ENCODE data around the gene CHD9. TPM values are rescaled to one million over a fixed set of nuclear protein-coding genes. Genes with fewer than 3 reads are reported as not detected.
"Not testable (repeated sequence)": the region's sequence is repeated elsewhere in the genome, so short reads cannot be mapped to it uniquely, and the experiment has no call there.

The CHD9 gene
- total RNA-seq, 1 donor from 2014 or later, result 81.4 TPM

DNA sequence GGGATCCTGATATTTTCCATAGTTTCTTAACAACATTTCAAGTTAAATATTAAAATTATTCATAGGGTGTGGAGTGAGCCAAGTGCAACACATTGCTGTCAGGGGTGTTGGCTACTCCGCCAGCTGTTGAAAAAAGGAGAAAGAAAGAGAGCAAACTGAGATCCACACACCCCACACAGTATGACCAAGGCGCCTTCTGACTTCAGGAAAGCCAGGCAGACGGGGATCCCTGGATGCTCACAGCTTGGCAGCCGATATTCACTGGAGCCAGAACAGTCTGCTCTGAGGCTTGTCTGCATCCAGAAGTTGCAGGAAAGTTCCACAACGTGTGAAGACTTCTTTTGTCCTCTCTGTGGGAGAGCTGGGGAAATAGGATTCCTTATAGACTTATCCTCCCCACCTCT, 11.4 kb upstream of the CHD9 start:
- no peaks in the 10 kb centered on the region for H3K9me3 ChIP-seq
- intact Hi-C loops (cut with DNase I), result no loop called here
- H3K4me1 ChIP-seq, result peaks cover 5% of the 10 kb centered on the region
- no peaks in the 10 kb centered on the region for H3K36me3 ChIP-seq
- no peak for TF ChIP-seq CTCF (IDR thresholded peaks at IDR 0.05)
- H3K27me3 ChIP-seq, result no peaks in the 10 kb centered on the region
- H3K4me3 ChIP-seq, result no peak overlapping the region
- DNase-seq (no peak), ATAC-seq (no peak)
- H3K27ac ChIP-seq, result no peak overlapping the region

- H3K4me3 ChIP-seq, result no peak overlapping the region
- no peak overlapping the region for H3K27ac ChIP-seq
- H3K27me3 ChIP-seq, result no peaks in the 10 kb centered on the region
- intact Hi-C loops (cut with DNase I), result no loop called here
- no peaks in the 10 kb centered on the region for H3K36me3 ChIP-seq
- peaks cover 5% of the 10 kb centered on the region for H3K4me1 ChIP-seq
- TF ChIP-seq CTCF (IDR thresholded peaks at IDR 0.05), result no peak
- ATAC-seq (peak; percentile 29), DNase-seq (no peak)
- no peaks in the 10 kb centered on the region for H3K9me3 ChIP-seq
Measured at GRCh38 chr16:53043986-53044601, 10.7 kb upstream of the CHD9 start.

- TF ChIP-seq CTCF (IDR thresholded peaks at IDR 0.05), result no peak
- no peaks in the 10 kb centered on the region for H3K9me3 ChIP-seq
- H3K4me1 ChIP-seq, result peaks cover 5% of the 10 kb centered on the region
- H3K4me3 ChIP-seq, result no peak overlapping the region
- no peak overlapping the region for H3K27ac ChIP-seq
- H3K36me3 ChIP-seq, result no peaks in the 10 kb centered on the region
- intact Hi-C loops (cut with DNase I), result no loop called here
- DNase-seq (no peak), ATAC-seq (no peak)
- no peaks in the 10 kb centered on the region for H3K27me3 ChIP-seq
Measured at GRCh38 chr16:53045341-53046220, 9.2 kb upstream of the CHD9 start.

DNA sequence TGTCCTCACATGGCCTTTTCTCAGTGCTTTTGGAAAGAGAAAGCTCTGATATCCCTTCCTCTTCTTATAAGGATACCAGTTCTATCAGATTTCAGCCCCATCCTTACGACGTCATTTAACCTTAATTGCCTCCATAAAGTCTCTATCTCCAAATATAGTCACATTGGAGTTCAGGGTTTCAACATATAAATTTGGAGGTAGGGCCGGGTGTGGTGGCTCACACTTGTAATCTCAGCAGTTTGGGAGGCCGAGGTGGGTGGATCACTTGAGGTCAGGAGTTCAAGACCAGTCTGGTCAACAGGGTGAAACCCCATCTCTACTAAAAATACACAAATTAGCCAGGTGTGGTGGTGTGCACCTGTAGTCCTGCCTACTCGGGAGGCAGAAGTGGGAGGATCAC, 7.3 kb upstream of the CHD9 start:
- H3K27me3 ChIP-seq; H3K4me3 ChIP-seq; intact Hi-C loops (cut with DNase I); H3K4me1 ChIP-seq; H3K27ac ChIP-seq; H3K36me3 ChIP-seq; H3K9me3 ChIP-seq; DNase-seq; ATAC-seq: not testable (repeated sequence)

- DNase-seq (no peak), ATAC-seq (no peak)
- Histone ChIP-seq H3K4me1 (no peaks in the 10 kb centered on the region), H3K27ac (no peak overlapping the region), H3K9me3 (no peaks in the 10 kb centered on the region), H3K36me3 (no peaks in the 10 kb centered on the region), H3K4me3 (no peak overlapping the region), H3K27me3 (no peaks in the 10 kb centered on the region)
- intact Hi-C loops (cut with DNase I), result no loop called here
- TF ChIP-seq CTCF (IDR thresholded peaks at IDR 0.05), result no peak
Measured at GRCh38 chr16:53048139-53048915, 6.5 kb upstream of the CHD9 start.

- intact Hi-C loops (cut with DNase I); DNase-seq; H3K27ac ChIP-seq; ATAC-seq; H3K36me3 ChIP-seq; H3K9me3 ChIP-seq; H3K4me3 ChIP-seq; H3K27me3 ChIP-seq: not testable (repeated sequence)
- H3K4me1 ChIP-seq, result peaks cover 14% of the 10 kb centered on the region
Measured at GRCh38 chr16:53051255-53051654, 3.5 kb upstream of the CHD9 start.

Measured in upper lobe of right lung (tissue), 1 donor.